GM20000 (cell line): ENCODE measurements around the gene GUCY1B1.

Experiments used
- DNase-seq: peaks from one replicate; pipeline ENCODE4 v3.0.0; 2012; ENCODE audit warnings: low spot score
- TF ChIP-seq, protein P1 (sequence below): IDR thresholded peaks from 2 replicates; pipeline ENCODE4 v1.5.1; 2012; ENCODE audit warnings: mild to moderate bottlenecking, control low read depth; ENCODE audit errors: extremely low read depth, missing control alignments

Gene GUCY1B1

DNA sequence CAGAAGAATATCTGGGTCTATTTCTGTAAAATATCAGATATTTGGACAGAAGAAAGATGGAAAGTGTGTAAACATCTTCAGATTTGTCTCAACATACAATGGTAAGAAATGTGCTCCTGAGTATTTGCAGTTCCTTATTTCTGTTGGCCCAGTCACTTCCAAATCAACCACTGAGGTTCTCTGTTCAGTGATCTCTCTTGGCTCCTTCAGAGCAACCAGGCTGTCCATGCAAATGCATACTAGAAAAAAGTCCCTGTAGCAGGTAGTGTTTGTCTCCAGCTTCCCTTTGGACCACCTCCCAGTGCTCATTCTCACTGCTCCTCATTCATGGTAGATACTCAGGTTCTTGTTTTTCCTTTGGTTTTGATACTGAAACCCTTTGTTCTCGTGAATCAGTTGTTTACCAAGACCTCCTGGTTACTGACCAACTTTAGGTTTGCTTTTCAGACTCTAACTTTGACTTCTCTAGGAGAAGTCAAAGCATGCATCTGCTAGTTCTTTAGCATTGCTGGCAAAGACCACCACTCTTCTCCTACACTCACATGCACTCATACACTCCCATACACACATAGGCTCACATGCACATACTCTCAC, 78.5 kb downstream of the GUCY1B1 start:
- TF ChIP-seq, protein P1, sequence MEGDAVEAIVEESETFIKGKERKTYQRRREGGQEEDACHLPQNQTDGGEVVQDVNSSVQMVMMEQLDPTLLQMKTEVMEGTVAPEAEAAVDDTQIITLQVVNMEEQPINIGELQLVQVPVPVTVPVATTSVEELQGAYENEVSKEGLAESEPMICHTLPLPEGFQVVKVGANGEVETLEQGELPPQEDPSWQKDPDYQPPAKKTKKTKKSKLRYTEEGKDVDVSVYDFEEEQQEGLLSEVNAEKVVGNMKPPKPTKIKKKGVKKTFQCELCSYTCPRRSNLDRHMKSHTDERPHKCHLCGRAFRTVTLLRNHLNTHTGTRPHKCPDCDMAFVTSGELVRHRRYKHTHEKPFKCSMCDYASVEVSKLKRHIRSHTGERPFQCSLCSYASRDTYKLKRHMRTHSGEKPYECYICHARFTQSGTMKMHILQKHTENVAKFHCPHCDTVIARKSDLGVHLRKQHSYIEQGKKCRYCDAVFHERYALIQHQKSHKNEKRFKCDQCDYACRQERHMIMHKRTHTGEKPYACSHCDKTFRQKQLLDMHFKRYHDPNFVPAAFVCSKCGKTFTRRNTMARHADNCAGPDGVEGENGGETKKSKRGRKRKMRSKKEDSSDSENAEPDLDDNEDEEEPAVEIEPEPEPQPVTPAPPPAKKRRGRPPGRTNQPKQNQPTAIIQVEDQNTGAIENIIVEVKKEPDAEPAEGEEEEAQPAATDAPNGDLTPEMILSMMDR, result no peak
- no peak for DNase-seq

DNA sequence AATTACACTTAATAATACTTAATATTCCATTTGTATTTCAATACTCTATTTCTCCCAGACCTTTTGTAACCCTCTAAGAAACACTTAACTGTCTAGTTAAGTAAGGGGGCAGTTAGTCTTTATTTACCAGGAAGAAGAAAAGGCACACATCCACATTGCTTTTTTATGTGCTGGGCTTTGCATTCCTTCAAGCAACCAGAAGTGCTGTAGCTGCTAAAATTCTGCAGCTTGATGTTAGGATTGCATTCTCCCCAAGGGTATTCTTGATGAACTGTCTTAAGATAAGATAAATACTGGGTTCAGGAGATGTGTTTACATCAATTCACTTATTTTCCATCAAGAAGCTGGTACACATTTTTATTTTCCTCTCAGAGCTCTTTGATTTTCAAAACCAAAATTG, 83.3 kb downstream of the GUCY1B1 start:
- DNase-seq, result no peak

DNA sequence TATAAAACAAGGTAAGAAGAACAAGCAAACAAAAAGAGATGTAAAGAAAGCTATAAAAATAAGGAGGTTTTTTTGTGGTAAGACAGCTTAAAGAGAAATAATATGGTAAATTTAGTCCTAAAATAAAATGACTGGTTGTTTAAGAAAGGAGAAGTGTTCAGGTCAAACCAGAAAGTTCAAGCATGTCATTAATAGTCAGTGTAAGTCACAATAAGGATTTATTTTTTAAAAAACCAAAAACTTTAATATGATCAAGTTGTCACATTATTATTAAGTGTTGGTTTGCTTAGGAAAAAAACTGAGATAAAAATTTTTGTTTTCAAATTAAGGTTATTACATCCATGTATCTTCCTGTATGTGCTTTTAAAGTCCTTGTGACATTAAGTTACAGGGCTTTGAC, 88.1 kb downstream of the GUCY1B1 start:
- no peak for DNase-seq
- TF ChIP-seq, protein P1, result no peak

More for the DNA sequence above, 83.3 kb downstream of the GUCY1B1 start:
- TF ChIP-seq, protein P1, result no peak

DNA sequence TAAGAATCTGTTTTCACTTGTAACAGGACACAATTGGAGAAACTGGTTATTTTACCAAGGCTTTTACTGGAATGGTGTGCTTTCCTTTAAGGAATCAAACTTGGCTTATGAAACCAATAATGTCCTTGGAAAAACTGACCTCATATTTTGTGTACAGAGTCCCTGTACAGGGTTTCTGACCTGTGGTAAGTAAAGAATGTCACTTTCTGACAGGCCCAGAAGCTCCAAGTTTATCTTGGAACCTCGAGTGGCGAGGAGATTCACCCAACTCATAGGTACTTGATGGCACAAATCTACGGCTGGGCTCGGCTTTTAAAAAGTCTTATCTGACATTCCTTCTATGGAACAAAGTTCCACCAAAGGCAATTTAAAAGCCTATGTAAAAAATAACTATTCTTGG, 90.2 kb downstream of the GUCY1B1 start:
- DNase-seq, result no peak
- TF ChIP-seq, protein P1, result no peak

DNA sequence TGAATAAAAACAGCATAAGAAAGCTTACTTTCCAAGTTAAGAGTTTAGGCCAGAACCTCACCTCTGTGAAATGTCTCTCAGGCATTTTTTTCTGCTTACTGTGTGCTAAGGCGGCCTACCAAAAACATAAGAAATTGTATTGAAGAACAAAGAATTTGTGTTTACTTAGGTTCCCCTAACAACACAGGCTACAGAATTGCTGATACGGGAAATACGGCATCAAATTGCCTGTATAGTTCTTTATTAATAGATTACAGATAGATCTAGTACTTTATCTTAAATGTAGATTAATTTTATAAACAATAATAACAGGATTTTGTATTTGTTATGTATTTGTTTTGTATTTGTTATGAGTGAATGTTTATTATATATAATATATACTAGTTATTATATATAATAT, 94.4 kb downstream of the GUCY1B1 start:
- DNase-seq, result no peak
- TF ChIP-seq, protein P1, result no peak

DNA sequence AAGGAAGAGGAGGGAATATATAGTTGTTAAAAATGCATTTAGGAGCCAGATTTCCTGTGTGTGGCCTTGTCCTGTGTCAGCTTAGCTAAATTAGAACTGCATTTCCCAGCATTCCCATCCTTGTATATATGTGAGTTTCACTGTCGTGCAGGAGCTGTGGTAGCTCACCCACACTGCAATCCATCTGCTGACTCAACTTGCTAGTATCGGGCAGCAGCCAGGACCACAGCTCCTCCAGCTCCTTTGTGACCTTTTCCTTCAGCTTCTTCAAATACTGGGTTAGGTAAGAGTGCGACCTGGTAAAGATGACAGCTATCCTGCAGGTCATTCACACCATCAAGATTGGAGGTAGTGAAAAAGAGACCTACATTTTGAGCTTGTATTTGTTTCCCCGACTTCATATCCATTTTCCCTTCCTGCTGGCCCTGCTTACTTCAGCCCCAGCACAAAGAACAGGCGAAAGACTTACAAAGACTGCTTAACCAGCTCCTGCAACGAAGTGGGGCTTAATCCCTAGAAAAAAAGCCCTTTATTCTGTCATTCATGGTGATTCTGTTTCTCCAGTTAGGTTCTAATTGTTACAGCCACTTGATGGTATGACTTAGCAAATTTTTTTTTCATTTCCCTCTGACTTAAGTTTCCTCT, 95.9 kb downstream of the GUCY1B1 start:
- DNase-seq, result no peak

DNA sequence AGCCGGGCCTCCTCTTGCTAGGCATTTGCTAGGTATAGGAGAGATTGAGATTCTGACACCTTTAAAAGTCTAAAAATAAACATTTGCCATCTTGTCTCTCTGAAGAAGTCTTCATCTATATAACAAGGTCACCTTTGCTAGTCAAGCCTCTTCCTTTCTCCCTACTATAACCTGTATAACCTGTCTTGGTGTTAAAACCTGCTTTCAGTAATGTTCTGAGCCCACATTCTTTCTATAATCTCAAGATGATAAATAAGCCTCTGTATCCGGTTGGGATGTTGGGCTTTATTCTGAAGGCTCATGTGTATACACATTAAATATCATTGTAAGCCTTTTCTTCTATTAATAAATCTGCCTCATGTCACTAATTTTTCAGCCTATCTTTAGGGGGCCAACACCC, 97.1 kb downstream of the GUCY1B1 start:
- DNase-seq, result no peak
- TF ChIP-seq, protein P1, result no peak

More for the DNA sequence above, 95.9 kb downstream of the GUCY1B1 start:
- TF ChIP-seq, protein P1, result no peak
